ENCODE data around the gene PMS2. TPM values are rescaled to one million over a fixed set of nuclear protein-coding genes. Genes with fewer than 3 reads are reported as not detected.

Gene PMS2
- total RNA-seq, 1 donor from 2014 or later: 22.6 TPM

- Histone ChIP-seq H3K36me3 (ENCODE audit: control insufficient read depth, insufficient read depth, low read length) (peaks cover 3% of the 10 kb centered on the region), H3K4me3 (ENCODE audit: low read depth, low read length) (no peak overlapping the region), H3K27me3 (ENCODE audit: control insufficient read depth, insufficient read depth, low read length) (no peaks in the 10 kb centered on the region)
- no peak for TF ChIP-seq CTCF (IDR thresholded peaks at IDR 0.05; ENCODE audit: insufficient read depth, low read length, poor library complexity, severe bottlenecking)
- no peak for DNase-seq (ENCODE audit: low read depth)
Observed at GRCh38 chr7:6035686-6036085, 26.8 kb upstream of the PMS2 start.

GRCh38 chr7:6035165-6035564, 26.3 kb upstream of the PMS2 start:
- H3K27me3 ChIP-seq (ENCODE audit: control insufficient read depth, insufficient read depth, low read length): no peaks in the 10 kb centered on the region
- no peak for DNase-seq (ENCODE audit: low read depth)
- no peak for TF ChIP-seq CTCF (IDR thresholded peaks at IDR 0.05; ENCODE audit: insufficient read depth, low read length, poor library complexity, severe bottlenecking)
- H3K4me3 ChIP-seq (ENCODE audit: low read depth, low read length): no peak overlapping the region
- peaks cover 3% of the 10 kb centered on the region for H3K36me3 ChIP-seq (ENCODE audit: control insufficient read depth, insufficient read depth, low read length)

- Histone ChIP-seq H3K4me3 (ENCODE audit: low read depth, low read length) (no peak overlapping the region), H3K27me3 (ENCODE audit: control insufficient read depth, insufficient read depth, low read length) (no peaks in the 10 kb centered on the region), H3K36me3 (ENCODE audit: control insufficient read depth, insufficient read depth, low read length) (peaks cover 5% of the 10 kb centered on the region)
- no peak for TF ChIP-seq CTCF (IDR thresholded peaks at IDR 0.05; ENCODE audit: insufficient read depth, low read length, poor library complexity, severe bottlenecking)
- DNase-seq (ENCODE audit: low read depth): no peak
Observed at GRCh38 chr7:6032641-6033040, 23.8 kb upstream of the PMS2 start.

GRCh38 chr7:6032167-6032566, 23.3 kb upstream of the PMS2 start:
- Histone ChIP-seq H3K4me3 (ENCODE audit: low read depth, low read length) (no peak overlapping the region), H3K27me3 (ENCODE audit: control insufficient read depth, insufficient read depth, low read length) (no peaks in the 10 kb centered on the region), H3K36me3 (ENCODE audit: control insufficient read depth, insufficient read depth, low read length) (peaks cover 6% of the 10 kb centered on the region)
- DNase-seq (ENCODE audit: low read depth): no peak
- TF ChIP-seq CTCF (IDR thresholded peaks at IDR 0.05; ENCODE audit: insufficient read depth, low read length, poor library complexity, severe bottlenecking): no peak

GRCh38 chr7:6031567-6031966, 22.7 kb upstream of the PMS2 start:
- no peak overlapping the region for H3K4me3 ChIP-seq (ENCODE audit: low read depth, low read length)
- DNase-seq (ENCODE audit: low read depth): no peak
- peaks cover 9% of the 10 kb centered on the region for H3K36me3 ChIP-seq (ENCODE audit: control insufficient read depth, insufficient read depth, low read length)
- no peaks in the 10 kb centered on the region for H3K27me3 ChIP-seq (ENCODE audit: control insufficient read depth, insufficient read depth, low read length)
- no peak for TF ChIP-seq CTCF (IDR thresholded peaks at IDR 0.05; ENCODE audit: insufficient read depth, low read length, poor library complexity, severe bottlenecking)

- peaks cover 10% of the 10 kb centered on the region for H3K36me3 ChIP-seq (ENCODE audit: control insufficient read depth, insufficient read depth, low read length)
- no peak for DNase-seq (ENCODE audit: low read depth)
- H3K4me3 ChIP-seq (ENCODE audit: low read depth, low read length): no peak within 1 kb of the TSS
- no peak for TF ChIP-seq CTCF (IDR thresholded peaks at IDR 0.05; ENCODE audit: insufficient read depth, low read length, poor library complexity, severe bottlenecking)
- H3K27me3 ChIP-seq (ENCODE audit: control insufficient read depth, insufficient read depth, low read length): no peaks in the 10 kb centered on the region
Observed at GRCh38 chr7:6030988-6031387, 22.1 kb upstream of the PMS2 start, which contains the start of gene ANKRD61. Gene ANKRD61 (plus strand): TSS chr7:6031376. CDS start chr7:6031376, 0 bp downstream.
